CD4-positive, alpha-beta T cell treated with Interleukin-21 for 1 hour (primary cell): Measurements from ENCODE around the gene ENOSF1.
"Not testable (repeated sequence)": the region's sequence is repeated elsewhere in the genome, so short reads cannot be mapped to it uniquely, and the experiment has no call there.

ENCODE experiments used
- DNase-seq: peaks from one replicate; pipeline ENCODE4 v3.0.0-alpha.2; 2020

Gene ENOSF1, protein sequence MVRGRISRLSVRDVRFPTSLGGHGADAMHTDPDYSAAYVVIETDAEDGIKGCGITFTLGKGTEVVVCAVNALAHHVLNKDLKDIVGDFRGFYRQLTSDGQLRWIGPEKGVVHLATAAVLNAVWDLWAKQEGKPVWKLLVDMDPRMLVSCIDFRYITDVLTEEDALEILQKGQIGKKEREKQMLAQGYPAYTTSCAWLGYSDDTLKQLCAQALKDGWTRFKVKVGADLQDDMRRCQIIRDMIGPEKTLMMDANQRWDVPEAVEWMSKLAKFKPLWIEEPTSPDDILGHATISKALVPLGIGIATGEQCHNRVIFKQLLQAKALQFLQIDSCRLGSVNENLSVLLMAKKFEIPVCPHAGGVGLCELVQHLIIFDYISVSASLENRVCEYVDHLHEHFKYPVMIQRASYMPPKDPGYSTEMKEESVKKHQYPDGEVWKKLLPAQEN

DNA sequence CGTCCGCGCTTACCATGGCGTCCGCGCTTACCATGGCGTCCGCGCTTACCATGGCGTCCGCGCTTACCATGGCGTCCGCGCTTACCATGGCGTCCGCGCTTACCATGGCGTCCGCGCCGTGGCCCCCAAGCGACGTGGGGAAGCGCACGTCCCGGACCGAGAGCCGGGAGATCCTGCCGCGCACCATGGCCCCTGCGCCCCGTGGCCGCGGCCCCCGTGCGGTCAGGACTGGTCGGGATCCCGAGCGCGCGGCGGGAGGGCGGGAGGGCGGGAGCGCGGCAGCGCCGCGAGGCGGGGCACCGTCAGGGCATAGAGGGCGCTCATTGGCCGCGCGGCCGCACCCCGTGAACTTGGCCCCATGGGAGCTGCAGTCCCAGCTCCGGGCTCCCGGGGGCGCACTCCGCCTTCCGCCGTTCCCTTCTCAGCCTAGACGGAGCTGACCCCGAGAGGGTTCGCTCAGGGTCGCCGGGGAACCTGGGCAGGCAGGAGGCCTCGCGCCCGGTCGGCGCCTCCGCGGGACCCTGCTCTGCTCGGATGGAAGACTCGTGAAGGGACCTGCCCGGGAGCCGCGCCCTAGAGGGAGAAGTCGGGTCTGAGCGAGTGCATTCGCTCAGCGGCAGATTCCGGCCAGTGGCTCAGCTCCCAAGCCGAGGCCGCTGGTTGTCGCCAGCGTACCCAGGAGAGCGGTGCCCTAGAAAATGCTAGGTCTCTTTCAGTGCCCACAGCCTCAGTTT is at the start of gene ENOSF1:
Gene ENOSF1 (minus strand): TSS at position 230 of the 734 bp plus-strand sequence. CDS start 43 bp downstream, at position 187.
- DNase-seq, result peak; percentile 89

DNA sequence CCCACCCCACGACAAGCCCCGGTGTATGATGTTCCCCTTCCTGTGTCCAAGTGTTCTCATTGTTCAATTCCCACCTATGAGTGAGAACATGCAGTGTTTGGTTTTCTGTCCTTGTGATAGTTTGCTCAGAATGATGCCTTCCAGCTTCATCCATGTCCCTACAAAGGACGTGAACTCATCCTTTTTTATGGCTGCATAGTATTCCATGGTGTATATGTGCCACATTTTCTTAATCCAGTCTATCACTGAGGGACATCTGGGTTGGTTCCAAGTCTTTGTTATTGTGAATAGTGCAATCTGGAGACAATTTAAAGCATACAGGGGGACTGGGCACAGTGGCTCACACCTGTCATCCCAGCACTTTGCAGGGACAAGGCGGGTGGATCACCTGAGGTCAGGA is 47.4 kb upstream of the ENOSF1 start:
- not testable (repeated sequence) for DNase-seq

GRCh38 chr18:755506-755905 is 43.1 kb upstream of the ENOSF1 start:
- no peak for DNase-seq

- no peak for DNase-seq
Observed at GRCh38 chr18:754656-755055, 42.2 kb upstream of the ENOSF1 start.

DNA sequence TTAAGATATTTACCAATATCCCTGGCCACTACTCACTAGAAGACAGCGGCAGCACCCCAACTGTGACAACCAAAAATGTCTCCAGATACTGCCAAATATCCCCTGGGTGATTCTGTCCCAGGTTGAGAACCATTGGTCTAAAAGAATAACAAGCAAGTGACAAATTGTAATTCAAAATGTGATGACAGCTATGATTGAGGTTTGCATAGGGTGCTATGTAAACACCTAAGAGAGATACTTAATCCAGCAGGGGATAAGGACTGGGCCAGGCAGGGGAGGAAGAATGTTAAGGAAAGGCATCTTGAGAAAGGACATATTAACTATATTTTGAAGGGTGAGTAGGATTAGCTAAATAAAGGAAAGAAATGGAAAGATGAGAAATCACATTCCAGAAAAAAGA is 38.0 kb upstream of the ENOSF1 start:
- DNase-seq, result no peak

GRCh38 chr18:744832-745597 is 32.6 kb upstream of the ENOSF1 start:
- DNase-seq, result no peak

DNA sequence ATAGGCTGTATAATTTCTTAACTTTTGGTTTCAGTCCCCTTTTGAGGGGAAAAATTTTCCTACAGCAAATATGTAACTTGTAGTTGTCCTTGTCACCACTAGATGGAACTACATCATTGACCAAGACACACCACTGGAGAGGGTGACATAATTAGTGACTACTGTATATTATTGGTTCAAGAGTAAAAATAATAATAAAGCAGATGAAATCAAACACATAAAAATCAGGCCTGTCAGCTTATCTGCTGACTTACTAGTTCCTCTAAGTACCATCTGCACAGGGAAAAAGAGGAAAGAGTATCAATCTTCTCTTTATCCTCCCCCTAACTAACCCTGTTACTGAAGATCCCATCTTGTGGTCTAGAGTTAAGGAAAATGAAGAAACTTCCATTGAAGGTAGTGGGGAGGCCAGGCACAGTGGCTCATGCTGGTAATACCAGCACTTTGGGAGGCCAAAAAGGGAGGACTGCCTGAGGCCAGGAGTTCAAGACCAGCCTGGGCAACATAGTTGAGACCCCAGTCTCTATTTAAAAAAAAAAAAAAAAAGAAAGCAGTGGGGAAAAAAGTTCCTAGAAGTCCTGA is 29.6 kb upstream of the ENOSF1 start:
- DNase-seq, result peak; percentile 67

- no peak for DNase-seq
Observed at GRCh38 chr18:732371-732770, 19.9 kb upstream of the ENOSF1 start.

- DNase-seq, result no peak
Observed at GRCh38 chr18:731185-731584, 18.8 kb upstream of the ENOSF1 start.

GRCh38 chr18:730692-731091 is 18.3 kb upstream of the ENOSF1 start:
- DNase-seq, result no peak

GRCh38 chr18:730120-730519 is 17.7 kb upstream of the ENOSF1 start:
- not testable (repeated sequence) for DNase-seq

DNA sequence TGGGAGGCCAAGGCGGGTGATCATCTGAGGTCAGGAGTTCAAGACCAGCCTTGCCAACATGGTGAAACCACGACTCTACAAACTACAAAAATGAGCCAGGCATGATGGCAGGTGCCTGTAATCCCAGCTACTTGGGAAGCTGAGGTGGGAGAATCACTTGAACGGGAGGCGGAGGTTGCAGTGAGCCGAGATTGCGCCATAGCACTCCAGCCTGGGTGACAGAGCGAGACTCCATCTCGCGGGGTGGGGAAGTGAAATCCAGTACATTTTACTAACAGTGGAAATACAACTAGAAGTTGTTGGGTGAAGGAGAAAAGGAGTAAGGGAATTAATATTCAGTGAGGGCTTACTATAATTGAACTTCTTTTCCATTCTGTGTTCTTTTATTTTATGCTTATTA is 13.2 kb upstream of the ENOSF1 start:
- no peak for DNase-seq

GRCh38 chr18:723541-724080 is 11.2 kb upstream of the ENOSF1 start:
- DNase-seq, result no peak

DNA sequence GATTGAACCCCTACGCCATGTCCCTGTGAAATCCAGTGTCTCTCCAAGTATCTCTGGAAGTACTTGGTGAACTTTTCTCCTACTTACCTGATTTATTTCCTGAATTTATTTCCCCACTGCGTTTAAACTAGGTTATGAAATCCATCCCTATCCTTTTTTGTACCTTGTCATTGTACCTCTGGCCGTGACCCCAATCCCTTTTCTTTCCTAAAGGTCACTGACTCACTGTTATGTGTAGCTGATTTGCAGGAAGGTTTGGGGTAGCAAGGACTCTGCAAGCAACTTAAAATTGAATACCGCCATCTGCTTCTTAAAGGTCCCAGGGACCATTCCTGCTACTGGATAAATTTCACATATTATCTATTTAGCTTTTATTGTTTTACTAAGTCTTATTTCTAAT is 4.6 kb upstream of the ENOSF1 start:
- DNase-seq, result no peak

- no peak for DNase-seq
Observed at GRCh38 chr18:715626-716025, 3.2 kb upstream of the ENOSF1 start.

- no peak for DNase-seq
Observed at GRCh38 chr18:713135-713490, 683 bp upstream of the ENOSF1 start.

- peak; percentile 81 for DNase-seq
Observed at GRCh38 chr18:711657-712400, 601 bp downstream of the ENOSF1 start.

DNA sequence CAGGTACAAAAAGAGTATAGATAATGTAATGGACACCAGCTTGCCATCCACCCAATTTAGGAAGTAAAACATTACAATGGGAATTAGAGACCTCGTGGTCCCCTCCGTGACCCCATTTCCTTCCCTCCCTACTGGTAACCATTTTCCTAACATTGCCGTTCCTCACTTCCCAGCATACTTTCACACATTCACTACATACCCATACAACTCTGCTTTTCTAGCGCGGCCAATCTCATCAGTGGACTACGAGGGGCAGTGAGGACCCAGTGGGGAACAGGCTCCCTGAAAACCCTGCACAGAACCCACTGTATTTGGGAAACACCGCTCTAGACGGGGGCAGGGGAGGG is 1.1 kb downstream of the ENOSF1 start:
- DNase-seq, result no peak

- no peak for DNase-seq
Observed at GRCh38 chr18:710418-711300, 1.8 kb downstream of the ENOSF1 start.

GRCh38 chr18:709771-710170 is 2.7 kb downstream of the ENOSF1 start:
- no peak for DNase-seq

DNA sequence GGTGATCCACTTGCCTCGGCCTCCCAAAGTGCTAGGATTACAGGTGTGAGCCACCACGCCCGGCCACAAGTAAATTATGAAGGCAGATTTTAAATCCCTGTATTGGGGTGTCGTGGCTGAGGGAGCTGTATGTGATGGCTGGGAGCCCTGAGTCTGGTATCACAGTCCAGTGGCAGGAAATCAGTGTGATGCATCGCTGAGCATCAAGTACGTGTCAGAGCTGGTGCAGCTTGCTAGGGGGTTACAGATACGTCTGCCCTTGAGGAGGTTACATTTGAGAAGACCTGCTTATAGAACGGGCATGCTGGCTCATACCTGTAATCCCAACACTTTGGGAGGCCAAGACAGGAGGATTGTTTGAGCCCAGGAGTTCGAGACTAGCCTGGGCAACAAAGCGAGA is 4.3 kb downstream of the ENOSF1 start:
- no peak for DNase-seq
